ENCODE measurements around the gene WWC1. TPM values are rescaled to one million over a fixed set of nuclear protein-coding genes. Genes with fewer than 3 reads are reported as not detected.

Gene WWC1
- total and polyA plus RNA-seq, 9 of the 15 experiments (the other 6 are each of a cell fraction or from before 2014, with no cell fraction given) = under 0.01 to 0.54 (median 0.42) TPM; not detected in 6

DNA sequence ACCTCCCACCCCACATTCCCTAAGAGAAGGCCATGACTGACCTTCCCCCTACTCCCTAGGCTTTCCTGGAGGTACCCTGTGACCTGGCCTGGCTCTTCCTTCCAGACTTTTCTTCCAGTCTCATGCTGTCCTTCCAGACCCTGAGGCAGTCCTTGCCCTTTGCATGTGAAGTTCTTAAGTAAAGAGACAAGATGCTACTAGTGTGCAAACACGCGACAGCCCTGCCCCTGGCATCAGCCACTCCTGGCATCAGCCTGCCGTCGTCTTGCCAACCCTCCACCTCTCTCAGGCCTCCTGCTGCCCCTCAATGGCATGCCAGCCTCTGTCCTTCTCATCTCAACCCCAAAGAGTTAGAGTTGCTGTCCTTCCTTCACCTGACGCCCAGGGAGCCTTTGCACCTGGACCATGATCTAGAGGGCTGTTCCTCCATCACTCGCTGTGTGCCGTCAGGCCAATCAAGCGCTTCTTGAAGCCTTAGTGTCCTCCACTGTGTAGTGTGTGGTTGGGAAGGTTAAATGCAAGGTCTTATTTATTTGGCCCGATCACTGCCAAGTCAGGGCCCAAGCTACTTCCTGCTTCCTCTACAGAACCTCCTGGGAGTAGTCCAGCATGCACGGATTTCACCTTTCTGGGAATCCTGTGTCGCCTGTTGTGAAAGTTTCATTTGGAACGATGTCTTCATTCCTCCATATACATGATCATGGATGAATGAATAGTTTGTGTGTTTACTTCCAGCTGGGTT is 61.9 kb downstream of the WWC1 start:
- FAIRE-seq (no peak), DNase-seq (ENCODE audit: extremely low read depth in 1 of 4, low spot score in 3 of 4) (no peak), ATAC-seq (no peak)
- TF ChIP-seq ETS2 (tag; IDR thresholded peaks at IDR 0.05; ENCODE audit: borderline replicate concordance, poor library complexity, severe bottlenecking) = no peak
- TF ChIP-seq, protein P1, sequence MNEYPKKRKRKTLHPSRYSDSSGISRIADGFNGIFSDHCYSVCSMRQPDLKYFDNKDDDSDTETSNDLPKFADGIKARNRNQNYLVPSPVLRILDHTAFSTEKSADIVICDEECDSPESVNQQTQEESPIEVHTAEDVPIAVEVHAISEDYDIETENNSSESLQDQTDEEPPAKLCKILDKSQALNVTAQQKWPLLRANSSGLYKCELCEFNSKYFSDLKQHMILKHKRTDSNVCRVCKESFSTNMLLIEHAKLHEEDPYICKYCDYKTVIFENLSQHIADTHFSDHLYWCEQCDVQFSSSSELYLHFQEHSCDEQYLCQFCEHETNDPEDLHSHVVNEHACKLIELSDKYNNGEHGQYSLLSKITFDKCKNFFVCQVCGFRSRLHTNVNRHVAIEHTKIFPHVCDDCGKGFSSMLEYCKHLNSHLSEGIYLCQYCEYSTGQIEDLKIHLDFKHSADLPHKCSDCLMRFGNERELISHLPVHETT (CRISPR knock-in tag; conservative IDR thresholded peaks at IDR 0.05 in 1 of 2, IDR thresholded peaks at IDR 0.05 in 1 of 2) = no peak
- TF ChIP-seq MYNN (IDR thresholded peaks at IDR 0.05) = no peak
- TF ChIP-seq MYNN (CRISPR knock-in tag; IDR thresholded peaks at IDR 0.05) = no peak
- TF ChIP-seq ESRRB (CRISPR knock-in tag; IDR thresholded peaks at IDR 0.05; ENCODE audit: borderline replicate concordance) = no peak
- no peak for TF ChIP-seq CBX2 (IDR thresholded peaks at IDR 0.05; ENCODE audit: insufficient read depth, low read length, poor library complexity, severe bottlenecking)
- TF ChIP-seq, protein P2, sequence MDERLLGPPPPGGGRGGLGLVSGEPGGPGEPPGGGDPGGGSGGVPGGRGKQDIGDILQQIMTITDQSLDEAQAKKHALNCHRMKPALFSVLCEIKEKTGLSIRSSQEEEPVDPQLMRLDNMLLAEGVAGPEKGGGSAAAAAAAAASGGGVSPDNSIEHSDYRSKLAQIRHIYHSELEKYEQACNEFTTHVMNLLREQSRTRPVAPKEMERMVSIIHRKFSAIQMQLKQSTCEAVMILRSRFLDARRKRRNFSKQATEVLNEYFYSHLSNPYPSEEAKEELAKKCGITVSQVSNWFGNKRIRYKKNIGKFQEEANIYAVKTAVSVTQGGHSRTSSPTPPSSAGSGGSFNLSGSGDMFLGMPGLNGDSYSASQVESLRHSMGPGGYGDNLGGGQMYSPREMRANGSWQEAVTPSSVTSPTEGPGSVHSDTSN (CRISPR knock-in tag; IDR thresholded peaks at IDR 0.05; ENCODE audit: low read depth) = no peak
- TF ChIP-seq, protein P2 (tag; conservative IDR thresholded peaks at IDR 0.05; ENCODE audit: low read depth) = no peak
- TF ChIP-seq, protein P3, sequence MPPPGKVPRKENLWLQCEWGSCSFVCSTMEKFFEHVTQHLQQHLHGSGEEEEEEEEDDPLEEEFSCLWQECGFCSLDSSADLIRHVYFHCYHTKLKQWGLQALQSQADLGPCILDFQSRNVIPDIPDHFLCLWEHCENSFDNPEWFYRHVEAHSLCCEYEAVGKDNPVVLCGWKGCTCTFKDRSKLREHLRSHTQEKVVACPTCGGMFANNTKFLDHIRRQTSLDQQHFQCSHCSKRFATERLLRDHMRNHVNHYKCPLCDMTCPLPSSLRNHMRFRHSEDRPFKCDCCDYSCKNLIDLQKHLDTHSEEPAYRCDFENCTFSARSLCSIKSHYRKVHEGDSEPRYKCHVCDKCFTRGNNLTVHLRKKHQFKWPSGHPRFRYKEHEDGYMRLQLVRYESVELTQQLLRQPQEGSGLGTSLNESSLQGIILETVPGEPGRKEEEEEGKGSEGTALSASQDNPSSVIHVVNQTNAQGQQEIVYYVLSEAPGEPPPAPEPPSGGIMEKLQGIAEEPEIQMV (tag; conservative IDR thresholded peaks at IDR 0.05; ENCODE audit: low read depth) = no peak
- TF ChIP-seq CREM (IDR thresholded peaks at IDR 0.05; ENCODE audit: low read depth) = no peak
- no peak for TF ChIP-seq NCOA4 (IDR thresholded peaks at IDR 0.05; ENCODE audit: partially characterized antibody)
- no TSS peak for BruUV-seq (replicated peaks)
- Histone ChIP-seq H3K4me2 (ENCODE audit: insufficient read depth, low read length) (no peak overlapping the region), H3K27me3 (ENCODE audit: control insufficient read depth in 2 of 2, insufficient read depth in 2 of 2, low read length in 2 of 2) (peaks cover 4 to 39% of the 10 kb centered on the region in 2 experiments; a peak in 2 of 5 replicates), H3K4me3 (no peak overlapping the region), H3K27ac (ENCODE audit: extremely low read depth, low read depth, low read length) (no peak overlapping the region), H3K4me1 (replicated peaks in 1 of 2; ENCODE audit: control insufficient read depth in 2 of 2, insufficient read depth in 2 of 2, low read length in 2 of 2) (no peaks in the 10 kb centered on the region), H3K9ac (ENCODE audit: insufficient read depth in 1 of 2, low read depth in 2 of 2, low read length in 2 of 2) (no peak overlapping the region), H4K20me1 (replicated peaks; ENCODE audit: control insufficient read depth, insufficient read depth, low read length) (no peaks in the 10 kb centered on the region; the same call in 1 of the 2 replicates), H3K36me3 (ENCODE audit: control insufficient read depth, insufficient read depth, low read length) (no peaks in the 10 kb centered on the region), H3K9me1 (ENCODE audit: control insufficient read depth, insufficient read depth, low read length) (no peaks in the 10 kb centered on the region), H3K79me2 (ENCODE audit: control insufficient read depth, insufficient read depth, low read length) (no peaks in the 10 kb centered on the region), H3K9me3 (replicated peaks; ENCODE audit: control insufficient read depth, insufficient read depth, low read depth, low read length) (no peaks in the 10 kb centered on the region), H2AFZ (ENCODE audit: low read depth, low read length) (no peak overlapping the region)
- 3% methylated on average over 12 of the region's 12 CpGs for WGBS (ENCODE audit: insufficient coverage, low coverage, missing lambda C conversion rate)
- in situ Hi-C loops (cut with MboI) = no loop called here
- intact Hi-C loops (cut with micrococcal nuclease) = no loop called here
- CTCF ChIA-PET (ENCODE audit: low intra/inter-chr PET ratio) = no interaction called here
- POLR2A ChIA-PET = no interaction called here

Measured in K562 (cell line).